H1 (cell line): ENCODE measurements around the gene XRCC6. TPM values are rescaled to one million over a fixed set of nuclear protein-coding genes. Genes with fewer than 3 reads are reported as not detected.

Source experiments
- CTCF ChIA-PET: fragments of 300-600 bp; sonication (Branson Sonifier 250); formaldehyde crosslinking; loops from one replicate; lab custom pipeline; 2021; ENCODE audit not compliant: partially characterized antibody; lab: Charles Lee
- POLR2A ChIA-PET: fragments of 300-600 bp; sonication (Branson Sonifier 250); formaldehyde crosslinking; loops from one replicate; lab custom pipeline; 2021; ENCODE audit warnings: inconsistent platforms; ENCODE audit not compliant: partially characterized antibody; lab: Charles Lee
- DNase-seq, 2 experiments: peaks; one replicate each; pipeline versions ENCODE4 v3.0.0 to v3.0.0-alpha.2; 2010 to 2022; ENCODE audit warnings: low spot score in 2 of 2, low read depth in 1 of 2, mixed read lengths in 1 of 2
- FAIRE-seq: peaks from 2 replicates; lab custom pipeline; 2011; peaks lifted over from hg19 to GRCh38; lab: Jason Lieb, UNC
- H2AFZ ChIP-seq: 2 replicates; pipeline ENCODE4 v1.8.1; 2012; ENCODE audit warnings: low read length, inconsistent platforms
- H2AK5ac ChIP-seq: 2 replicates; pipeline ENCODE4 v1.6.1; 2013; ENCODE audit warnings: low read depth, low read length
- H2BK120ac ChIP-seq: replicated peaks from 2 replicates; pipeline ENCODE3; 2013; ENCODE audit warnings: low read depth, low read length, inconsistent platforms
- H2BK12ac ChIP-seq: 2 replicates; pipeline ENCODE4 v1.6.1; 2013; ENCODE audit warnings: low read depth, low read length
- H2BK15ac ChIP-seq: 2 replicates; pipeline ENCODE4 v1.6.1; 2013; ENCODE audit warnings: low read length
- H2BK20ac ChIP-seq: 2 replicates; pipeline ENCODE4 v1.6.1; 2013; ENCODE audit warnings: low read length
- H2BK5ac ChIP-seq: 2 replicates; pipeline ENCODE4 v1.6.1; 2013; ENCODE audit warnings: low read depth, low read length
- H3K14ac ChIP-seq: 2 replicates; pipeline ENCODE4 v1.6.1; 2013; ENCODE audit warnings: inconsistent platforms; ENCODE audit not compliant: insufficient read length
- H3K18ac ChIP-seq: 2 replicates; pipeline ENCODE4 v1.6.1; 2013; ENCODE audit warnings: low read length; ENCODE audit errors: extremely low read depth
- H3K23ac ChIP-seq: 2 replicates; pipeline ENCODE4 v1.6.1; 2013; ENCODE audit warnings: inconsistent platforms; ENCODE audit not compliant: insufficient read length
- H3K23me2 ChIP-seq: 2 replicates; pipeline ENCODE4 v1.6.1; 2013; ENCODE audit warnings: low read depth, low read length
- H3K27ac ChIP-seq: 2 replicates; pipeline ENCODE4 v1.6.1; 2011; ENCODE audit warnings: low read depth, low read length, inconsistent platforms
- H3K27me3 ChIP-seq, 4 experiments: replicated peaks in 1 of 4; 1 replicate in 1 of 4; 2 replicates in 3 of 4; pipeline versions ENCODE4 v1.6.1 to v1.8.1; 2011 to 2013; ENCODE audit warnings: low read length in 3 of 4, mild to moderate bottlenecking in 3 of 4, inconsistent platforms in 2 of 4, mixed read lengths in 2 of 4, moderate library complexity in 1 of 4; ENCODE audit not compliant: control insufficient read depth in 3 of 4, insufficient read depth in 3 of 4; ENCODE audit errors: extremely low read depth in 1 of 4
- H3K36me3 ChIP-seq, 4 experiments: 2 replicates each; pipeline versions ENCODE4 v1.6.1 to v1.8.1; 2011 to 2013; ENCODE audit warnings: mild to moderate bottlenecking in 4 of 4, low read length in 3 of 4, moderate library complexity in 2 of 4, control low read depth in 1 of 4, inconsistent platforms in 1 of 4; ENCODE audit not compliant: insufficient read depth in 4 of 4, control insufficient read depth in 2 of 4
- H3K4ac ChIP-seq: replicated peaks from 2 replicates; pipeline ENCODE3; 2013; ENCODE audit warnings: low read length, low read depth, mixed read lengths, inconsistent platforms; ENCODE audit not compliant: insufficient read length
- H3K4me1 ChIP-seq, 4 experiments: replicated peaks in 1 of 4; 1 replicate in 1 of 4; 2 replicates in 3 of 4; pipeline versions ENCODE4 v1.6.1 to v1.8.1; 2011 to 2013; ENCODE audit warnings: low read length in 3 of 4, inconsistent platforms in 2 of 4, mixed read lengths in 1 of 4; ENCODE audit not compliant: insufficient read depth in 4 of 4, control insufficient read depth in 3 of 4
- H3K4me2 ChIP-seq, 2 experiments: 2 replicates each; pipeline versions ENCODE4 v1.6.1 to v1.8.1; 2011 to 2013; ENCODE audit warnings: low read depth in 2 of 2, low read length in 2 of 2, control low read depth in 1 of 2, inconsistent platforms in 1 of 2, mild to moderate bottlenecking in 1 of 2; ENCODE audit not compliant: insufficient read depth in 1 of 2
- H3K4me3 ChIP-seq, 4 experiments: fragments of 200-600, 300-600 bp in 1 of 4; sonication (generic), shearing (Covaris generic), sonication (Bioruptor Twin) in 1 of 4; 2 replicates each; pipeline versions ENCODE4 v1.5.1 to v1.8.1; 2011 to 2016; ENCODE audit warnings: low read length in 4 of 4, low read depth in 3 of 4, control low read depth in 2 of 4, inconsistent platforms in 2 of 4, mild to moderate bottlenecking in 2 of 4, mixed read lengths in 1 of 4, moderate library complexity in 1 of 4; ENCODE audit not compliant: insufficient read depth in 2 of 4; ENCODE audit errors: extremely low read depth in 1 of 4
- H3K56ac ChIP-seq: replicated peaks from 2 replicates; pipeline ENCODE3; 2013; ENCODE audit warnings: low read depth, mild to moderate bottlenecking, mixed read lengths, low read length, inconsistent platforms; ENCODE audit not compliant: insufficient read length
- H3K79me1 ChIP-seq: 2 replicates; pipeline ENCODE4 v1.6.1; 2013; ENCODE audit warnings: low read depth, low read length, control low read depth
- H3K79me2 ChIP-seq, 2 experiments: 2 replicates each; pipeline versions ENCODE4 v1.6.1 to v1.8.1; 2012 to 2013; ENCODE audit warnings: low read length in 2 of 2, mild to moderate bottlenecking in 2 of 2, inconsistent platforms in 1 of 2; ENCODE audit not compliant: insufficient read depth in 2 of 2, control insufficient read depth in 1 of 2
- H3K9ac ChIP-seq, 4 experiments: replicated peaks in 1 of 4; 1 replicate in 1 of 4; 2 replicates in 3 of 4; pipeline versions ENCODE4 v1.6.1 to v1.8.1; 2011 to 2013; ENCODE audit warnings: low read depth in 3 of 4, low read length in 3 of 4, control low read depth in 2 of 4, mild to moderate bottlenecking in 2 of 4, moderate library complexity in 2 of 4, inconsistent platforms in 1 of 4; ENCODE audit errors: extremely low read depth in 1 of 4
- H3K9me3 ChIP-seq, 2 experiments: 2 replicates each; pipeline versions ENCODE4 v1.6.1 to v1.8.1; 2012 to 2013; ENCODE audit warnings: mild to moderate bottlenecking in 2 of 2, moderate library complexity in 2 of 2, control low read depth in 1 of 2, inconsistent platforms in 1 of 2, low read depth in 1 of 2, low read length in 1 of 2, mixed read lengths in 1 of 2; ENCODE audit not compliant: insufficient read depth in 2 of 2
- H4K20me1 ChIP-seq, 2 experiments: replicated peaks in 1 of 2; 2 replicates each; pipeline versions ENCODE3 to v1.8.1; 2011 to 2013; ENCODE audit warnings: inconsistent platforms in 2 of 2, low read length in 2 of 2, mild to moderate bottlenecking in 1 of 2; ENCODE audit not compliant: insufficient read depth in 2 of 2, control insufficient read depth in 1 of 2
- H4K5ac ChIP-seq: 2 replicates; pipeline ENCODE4 v1.6.1; 2013; ENCODE audit warnings: low read length, low read depth, mixed read lengths, inconsistent platforms; ENCODE audit not compliant: insufficient read length
- H4K8ac ChIP-seq: 2 replicates; pipeline ENCODE4 v1.8.0; 2013; ENCODE audit warnings: mild to moderate bottlenecking, moderate library complexity, low read length, inconsistent platforms; ENCODE audit not compliant: insufficient read depth; ENCODE audit errors: extremely low read depth
- H4K91ac ChIP-seq: replicated peaks from 2 replicates; pipeline ENCODE3; 2013; ENCODE audit warnings: low read length, mixed read lengths, inconsistent platforms; ENCODE audit not compliant: insufficient read length
- BRCA1 ChIP-seq: IDR thresholded peaks from 2 replicates; pipeline ENCODE4 v1.6.1; 2012; ENCODE audit warnings: low read depth, low read length, improper control_type of control experiment
- CBX8 ChIP-seq: fragments of 300-800, 300-1000 bp; sonication (generic); IDR thresholded peaks from 2 replicates; pipeline ENCODE4 v1.7.1; 2016; ENCODE audit warnings: low read depth, low read length, borderline replicate concordance
- KDM1A ChIP-seq: fragments of 200-600, 300-600 bp; sonication (generic); IDR thresholded peaks from 2 replicates; pipeline ENCODE4 v1.7.1; 2016; ENCODE audit warnings: mild to moderate bottlenecking, low read length, borderline replicate concordance
- SIX5 ChIP-seq: IDR thresholded peaks from 2 replicates; pipeline ENCODE4 v1.6.1; 2011; ENCODE audit warnings: mild to moderate bottlenecking, low read depth, low read length
- SP2 ChIP-seq: IDR thresholded peaks from 2 replicates; pipeline ENCODE4 v1.6.1; 2012; ENCODE audit warnings: mild to moderate bottlenecking, low read length, inconsistent platforms
- TEAD4 ChIP-seq: IDR thresholded peaks from 2 replicates; pipeline ENCODE4 v1.6.1; 2012; ENCODE audit warnings: low read depth, low read length, inconsistent platforms, mixed read lengths
- WGBS, 2 experiments: shearing (Covaris generic) in 1 of 2; methylation state at CpG; one replicate each; pipeline versions ENCODE4 v1.1.6 to v1.1.7; 2013 to 2015; ENCODE audit warnings: low lambda C conversion rate in 2 of 2, mixed read lengths in 2 of 2, inconsistent platforms in 1 of 2, low coverage in 1 of 2, missing lambda C conversion rate in 1 of 2; ENCODE audit not compliant: insufficient replicate concordance in 2 of 2, insufficient coverage in 1 of 2, insufficient read length in 1 of 2; ENCODE audit errors: extremely low coverage in 1 of 2, missing lambda C conversion rate in 1 of 2; 5-methylcytosine and 5-hydroxymethylcytosine counted together
- polyA plus RNA-seq, 7 experiments: library from polyadenylated mRNA; depleted of rRNA in 3 of 7; stranded (reverse) in 5 of 7; unstranded in 2 of 7; fragments of >200 nt in 5 of 7; fragments of 200-250 nt in 2 of 7; gene quantifications; 1 replicate in 5 of 7; 2 replicates in 1 of 7; 4 replicates in 1 of 7; pipeline versions ENCODE4 v1.2.1 to v1.2.3, GENCODE V29; 2011 to 2013; ENCODE audit warnings: missing spikeins in 2 of 7, mixed read lengths in 2 of 7
- total RNA-seq: library from RNA; stranded (reverse); fragmentation: NEBNext Ultra II Directional; extraction: Animal tissue kit (Norgen Biotek cat#: 25700); gene quantifications from 2 replicates; pipeline ENCODE4 v1.2.1, GENCODE V29; 2021

XRCC6 gene
- total and polyA plus RNA-seq, 2 of the 8 experiments (the other 6 are each of a cell fraction or from before 2014, with no cell fraction given), result 150 to 490 TPM

DNA sequence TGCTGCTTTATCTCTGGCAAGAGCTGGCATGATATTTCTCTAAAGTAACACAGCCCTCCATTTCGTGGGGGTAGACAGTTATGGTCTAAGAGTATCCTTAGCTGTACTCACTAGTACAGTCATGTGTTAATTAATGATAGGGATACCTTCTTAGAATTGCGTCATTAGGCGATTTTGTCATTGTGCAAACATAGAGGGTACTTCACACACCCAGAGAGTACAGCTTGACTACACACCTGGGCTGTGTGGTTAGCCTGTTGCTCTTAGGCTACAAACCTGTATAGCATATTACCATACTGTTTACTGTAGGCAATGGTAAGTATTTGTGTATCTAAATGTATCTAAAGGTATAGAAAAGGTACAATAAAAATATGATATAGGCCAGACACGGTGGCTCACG lies 17.0 kb downstream of the XRCC6 start:
- Histone ChIP-seq H2BK120ac (no peak overlapping the region), H2BK5ac (no peak overlapping the region), H4K5ac (no peak overlapping the region), H3K9ac (no peak overlapping the region), H2BK12ac (no peak overlapping the region), H3K27me3 (no peaks in the 10 kb centered on the region), H4K20me1 (peaks cover 2 to 3% of the 10 kb centered on the region in 2 experiments), H3K79me2 (peaks cover 0 to 25% of the 10 kb centered on the region in 2 experiments; a peak in 2 of 4 replicates), H3K79me1 (no peaks in the 10 kb centered on the region), H4K8ac (no peak overlapping the region), H3K23me2 (no peaks in the 10 kb centered on the region), H3K27ac (no peak overlapping the region), H3K14ac (no peak overlapping the region), H4K91ac (no peak overlapping the region), H3K4me1 (no peaks in the 10 kb centered on the region), H3K4me3 (no peak overlapping the region), H3K23ac (no peak overlapping the region), H2AFZ (no peak overlapping the region), H3K36me3 (peaks cover 29 to 95% (median 64%) of the 10 kb centered on the region in 4 experiments), H3K56ac (no peak overlapping the region), H3K9me3 (no peaks in the 10 kb centered on the region), H3K4ac (no peak overlapping the region), H2BK15ac (no peak overlapping the region), H2AK5ac (no peak overlapping the region), H3K4me2 (no peak overlapping the region), H3K18ac (no peak overlapping the region), H2BK20ac (no peak overlapping the region)
- ChIA-PET POLR2A (interaction anchor here (1.4 to 13.3 kb wide), 3 partner anchors 13 to 26 kb away, joined by 5 to 157 read pairs (median 129); partner anchors contain the start of genes DESI1 and XRCC6), CTCF (interaction anchor here (0.6 kb wide), 1 partner anchor 1546 kb away, joined by 3 read pairs; no protein-coding TSS in a partner anchor)
- TF ChIP-seq SIX5, result no peak
- no peak for TF ChIP-seq KDM1A
- TF ChIP-seq BRCA1, result no peak
- no peak for TF ChIP-seq TEAD4
- TF ChIP-seq SP2, result no peak
- no peak for TF ChIP-seq CBX8
- 90% methylated on average over 5 of the region's 5 CpGs; no CpG with 5 or more reads in 1 of the 2 experiments for WGBS, 2 experiments
- FAIRE-seq, result no peak
- DNase-seq, result no peak
